Skeletal muscle satellite cell (primary cell): ENCODE results near the gene RAD51B.

Experiments
- H3K27me3 ChIP-seq: 2 replicates; pipeline ENCODE4 v1.7.0; 2013; ENCODE audit warnings: low read length; ENCODE audit not compliant: control insufficient read depth, insufficient read depth
- H3K36me3 ChIP-seq: 2 replicates; pipeline ENCODE4 v1.7.0; 2013; ENCODE audit warnings: mild to moderate bottlenecking, control low read depth, low read length; ENCODE audit not compliant: insufficient read depth
- H3K4me1 ChIP-seq: 2 replicates; pipeline ENCODE4 v1.7.0; 2013; ENCODE audit warnings: low read length; ENCODE audit not compliant: control insufficient read depth, insufficient read depth
- H3K4me2 ChIP-seq: 2 replicates; pipeline ENCODE4 v1.7.0; 2013; ENCODE audit warnings: mild to moderate bottlenecking, low read length
- H3K4me3 ChIP-seq: 2 replicates; pipeline ENCODE4 v1.7.0; 2013; ENCODE audit warnings: low read length
- H3K9ac ChIP-seq: 2 replicates; pipeline ENCODE4 v1.7.0; 2013; ENCODE audit warnings: mild to moderate bottlenecking, low read depth, low read length, moderate library complexity
- H3K9me3 ChIP-seq: replicated peaks from 2 replicates; pipeline ENCODE4 v1.7.0; 2013; ENCODE audit warnings: mild to moderate bottlenecking, control low read depth, low read length

The RAD51B gene

DNA sequence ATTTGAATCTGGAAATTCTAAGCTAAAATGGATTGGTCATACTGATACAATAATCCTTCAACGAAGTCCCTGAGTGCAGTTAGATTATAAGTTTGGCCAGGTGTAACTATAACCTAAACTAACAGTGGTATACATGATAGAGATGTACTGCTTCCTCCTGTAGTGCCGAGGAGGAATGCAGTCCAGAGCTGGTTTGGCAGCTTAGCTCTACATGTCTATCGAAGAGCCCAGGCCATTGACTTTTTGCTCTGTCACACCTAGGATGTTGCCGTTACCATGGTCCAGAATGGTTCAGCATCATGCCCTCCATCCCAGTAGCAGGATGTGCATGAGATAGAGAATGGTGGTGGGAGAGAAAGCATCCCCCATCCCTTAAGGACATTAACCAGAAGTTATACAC is 655.2 kb downstream of the RAD51B start:
- no peaks in the 10 kb centered on the region for H3K9me3 ChIP-seq
- H3K9ac ChIP-seq: no peak overlapping the region
- H3K36me3 ChIP-seq: no peaks in the 10 kb centered on the region
- no peaks in the 10 kb centered on the region for H3K27me3 ChIP-seq
- no peak overlapping the region for H3K4me3 ChIP-seq
- H3K4me1 ChIP-seq: peaks cover 33% of the 10 kb centered on the region
- H3K4me2 ChIP-seq: no peak overlapping the region

DNA sequence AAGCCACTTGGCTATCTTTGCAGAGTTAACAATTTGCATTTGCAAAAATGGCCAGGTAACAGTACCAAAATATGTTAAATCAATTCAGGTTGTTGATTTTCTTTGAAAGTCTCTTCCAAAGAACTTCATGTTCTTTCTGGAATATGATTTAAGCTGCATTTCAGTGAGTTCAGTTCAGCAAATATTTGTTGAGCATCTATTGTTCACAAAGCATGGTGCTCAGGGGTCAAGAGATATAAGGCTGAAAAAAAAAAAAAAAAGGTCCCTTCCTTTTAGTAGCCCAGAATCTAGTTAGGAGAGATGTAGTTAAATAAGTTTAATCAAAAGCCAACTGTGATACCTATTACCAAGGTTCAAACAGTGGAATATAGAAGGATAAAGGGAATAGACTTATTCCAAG is 656.2 kb downstream of the RAD51B start:
- Histone ChIP-seq H3K4me2 (peak overlapping the region; percentile 44), H3K4me1 (peaks cover 25% of the 10 kb centered on the region), H3K4me3 (no peak overlapping the region), H3K9me3 (no peaks in the 10 kb centered on the region), H3K36me3 (no peaks in the 10 kb centered on the region), H3K9ac (peak overlapping the region; percentile 18), H3K27me3 (no peaks in the 10 kb centered on the region)

DNA sequence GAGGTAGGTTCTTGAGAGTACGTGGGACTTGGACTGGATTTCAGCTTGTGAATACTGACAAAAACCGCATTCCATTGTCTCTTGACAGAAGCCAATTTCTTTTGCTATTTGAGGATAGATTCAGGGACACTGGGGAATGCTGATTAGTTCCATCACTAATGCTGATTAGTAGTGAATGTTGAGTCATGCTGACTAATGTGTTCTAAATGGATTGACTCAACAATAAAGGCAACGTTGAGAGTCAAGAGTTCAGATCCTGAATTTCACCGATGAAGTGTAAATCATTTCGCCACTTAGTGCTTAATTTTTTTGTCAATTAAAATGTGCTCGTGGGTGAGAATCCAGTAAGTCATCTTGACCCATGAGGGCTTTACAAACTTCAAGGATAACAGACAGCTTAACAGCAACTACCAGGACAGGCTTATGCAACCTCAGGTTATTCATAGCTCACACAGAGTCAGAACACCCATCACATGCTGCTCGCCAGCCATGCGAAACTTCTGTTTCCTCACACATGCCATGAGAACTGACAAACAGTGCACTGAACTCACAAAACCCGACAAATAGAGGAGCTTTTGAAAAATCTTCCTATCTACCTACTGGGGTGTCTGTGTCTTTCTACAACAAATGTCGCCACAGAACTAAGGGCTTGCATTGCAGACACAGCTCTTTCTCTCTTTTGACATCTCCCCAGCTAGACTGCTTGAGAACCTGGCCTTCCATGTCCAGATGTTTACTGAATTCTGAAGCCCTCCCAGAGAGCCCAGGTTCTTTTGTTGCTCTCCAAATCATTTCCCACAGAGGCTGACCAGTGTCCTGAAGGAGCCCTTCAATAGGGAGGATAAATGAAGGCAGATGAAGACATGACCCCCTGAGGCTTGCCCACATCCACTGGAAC is 656.9 kb downstream of the RAD51B start:
- Histone ChIP-seq H3K36me3 (no peaks in the 10 kb centered on the region), H3K4me3 (peak overlapping the region; percentile 0), H3K9me3 (no peaks in the 10 kb centered on the region), H3K4me2 (peak overlapping the region; percentile 44), H3K4me1 (peaks cover 25% of the 10 kb centered on the region), H3K27me3 (no peaks in the 10 kb centered on the region), H3K9ac (peak overlapping the region; percentile 61)

DNA sequence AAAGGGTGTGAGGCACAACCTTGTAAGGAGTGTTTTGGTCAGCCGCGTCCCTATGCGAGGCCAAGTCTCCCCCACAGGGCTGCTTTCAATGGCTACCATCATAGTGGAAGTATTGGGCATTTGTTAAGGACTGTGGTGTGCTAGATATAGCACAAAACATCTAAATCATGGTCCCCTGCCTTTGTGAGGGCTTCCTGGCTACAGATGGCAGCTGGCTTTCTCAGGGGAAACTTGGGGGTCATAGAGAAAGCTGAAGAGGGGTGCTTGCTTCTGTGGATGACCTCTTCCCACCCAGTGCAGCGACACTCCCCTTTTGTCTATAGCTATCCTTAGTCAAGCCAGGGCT is 657.5 kb downstream of the RAD51B start:
- peak overlapping the region; percentile 44 for H3K4me2 ChIP-seq
- H3K9ac ChIP-seq: peak overlapping the region; percentile 61
- H3K4me1 ChIP-seq: peaks cover 25% of the 10 kb centered on the region
- no peak overlapping the region for H3K4me3 ChIP-seq
- H3K36me3 ChIP-seq: no peaks in the 10 kb centered on the region
- no peaks in the 10 kb centered on the region for H3K27me3 ChIP-seq
- no peaks in the 10 kb centered on the region for H3K9me3 ChIP-seq

DNA sequence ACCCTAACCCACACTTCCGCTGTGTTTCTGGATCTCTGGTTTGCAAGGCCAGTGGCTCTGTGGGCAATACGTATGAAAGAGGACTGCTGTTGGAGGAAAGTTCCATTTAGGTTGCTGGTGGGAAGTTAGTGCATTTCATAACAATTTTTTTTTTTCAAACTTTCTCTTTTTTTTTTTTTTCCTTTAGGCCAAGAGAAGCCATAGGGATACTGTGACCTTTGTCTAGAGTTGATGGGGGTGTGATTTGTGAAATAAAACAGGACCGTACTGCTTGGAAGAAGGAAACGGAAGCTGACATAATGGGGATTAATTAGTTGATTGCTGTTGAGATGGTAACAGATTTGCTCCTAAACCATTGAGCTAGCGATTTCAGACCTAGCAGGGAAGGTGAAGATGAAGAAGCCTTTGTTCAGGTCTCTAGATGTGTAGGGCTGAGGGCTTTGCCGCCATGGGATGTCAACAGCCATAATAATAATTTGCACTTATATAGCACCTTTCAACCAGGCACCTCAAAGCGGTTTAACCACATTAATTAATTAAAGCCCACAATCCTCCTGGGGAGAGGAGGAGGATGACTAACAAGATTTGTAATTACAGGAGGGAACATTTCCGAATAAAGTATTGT is 658.0 kb downstream of the RAD51B start:
- Histone ChIP-seq H3K4me2 (no peak overlapping the region), H3K4me1 (peaks cover 25% of the 10 kb centered on the region), H3K4me3 (no peak overlapping the region), H3K9me3 (no peaks in the 10 kb centered on the region), H3K36me3 (no peaks in the 10 kb centered on the region), H3K27me3 (no peaks in the 10 kb centered on the region), H3K9ac (peak overlapping the region; percentile 61)

DNA sequence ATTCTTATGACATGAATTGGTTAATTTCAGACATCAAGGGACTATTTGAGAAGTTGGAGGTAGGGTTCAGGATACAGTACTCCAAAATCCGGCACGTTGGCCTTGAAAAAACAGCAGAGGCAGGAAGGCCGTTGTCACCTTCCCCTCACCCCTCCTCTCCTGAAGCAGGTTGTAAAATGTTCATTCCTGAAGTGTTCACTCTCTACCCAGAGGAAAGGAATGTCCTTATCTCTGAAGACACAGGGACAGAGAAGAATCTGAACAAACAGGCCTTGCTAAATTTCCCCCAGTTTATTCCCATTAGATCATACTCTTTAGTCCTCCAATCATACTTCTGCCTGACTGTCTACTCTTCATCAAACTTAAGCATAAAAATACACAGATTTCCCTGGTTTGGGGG is 659.7 kb downstream of the RAD51B start:
- H3K4me3 ChIP-seq: no peak overlapping the region
- H3K9me3 ChIP-seq: no peaks in the 10 kb centered on the region
- no peaks in the 10 kb centered on the region for H3K27me3 ChIP-seq
- H3K36me3 ChIP-seq: no peaks in the 10 kb centered on the region
- peaks cover 25% of the 10 kb centered on the region for H3K4me1 ChIP-seq
- H3K4me2 ChIP-seq: no peak overlapping the region
- no peak overlapping the region for H3K9ac ChIP-seq

DNA sequence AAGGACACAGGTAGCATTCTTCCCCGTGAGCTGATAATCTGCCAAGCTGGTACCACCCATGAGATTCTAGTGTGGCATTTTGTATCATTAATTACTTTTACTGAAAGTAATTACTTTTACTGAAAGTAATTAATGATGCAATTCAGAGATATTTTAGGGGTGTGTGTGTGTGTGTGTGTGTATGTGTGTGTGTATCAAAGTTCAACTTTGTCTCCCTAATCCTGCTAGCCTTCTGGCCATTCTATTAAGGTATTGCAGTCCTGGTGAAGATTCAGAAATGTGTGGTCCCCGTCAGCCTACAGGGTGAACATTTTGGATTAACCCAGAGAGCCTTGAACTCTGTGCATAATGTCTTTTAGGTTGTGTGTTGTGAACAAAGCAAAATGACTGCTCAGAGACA is 662.4 kb downstream of the RAD51B start:
- Histone ChIP-seq H3K4me2 (no peak overlapping the region), H3K36me3 (no peaks in the 10 kb centered on the region), H3K9me3 (no peaks in the 10 kb centered on the region), H3K9ac (no peak overlapping the region), H3K4me1 (peaks cover 18% of the 10 kb centered on the region), H3K27me3 (no peaks in the 10 kb centered on the region), H3K4me3 (no peak overlapping the region)

DNA sequence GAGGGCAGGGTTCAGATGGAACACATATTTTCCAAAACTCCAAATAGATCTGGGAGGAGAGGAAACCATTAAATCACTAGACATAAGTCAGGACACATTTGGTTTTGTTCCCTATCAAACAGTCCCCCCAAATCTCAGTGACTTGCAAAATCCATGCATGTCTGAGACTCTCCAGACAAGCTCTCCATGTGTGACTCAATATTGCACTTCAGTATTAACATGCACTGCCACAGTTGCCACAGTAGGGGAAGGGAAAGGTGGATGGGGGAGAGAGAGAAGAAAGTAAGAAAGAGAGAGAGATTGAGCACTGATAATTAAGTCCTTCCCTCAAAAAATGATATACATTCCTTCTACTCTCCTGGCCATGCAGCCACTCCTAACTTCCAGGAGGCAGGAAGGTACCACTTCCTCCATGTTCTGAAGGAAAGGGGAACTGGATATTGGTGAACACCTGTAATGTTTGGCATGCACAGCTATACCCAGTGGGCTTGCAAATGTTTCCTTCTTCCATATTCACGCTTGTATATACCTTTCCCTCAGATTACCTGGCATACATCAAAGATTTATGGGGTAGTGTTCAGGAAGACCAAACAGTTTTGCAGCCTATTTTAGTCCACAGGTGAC is 663.3 kb downstream of the RAD51B start:
- peaks cover 14% of the 10 kb centered on the region for H3K4me1 ChIP-seq
- no peaks in the 10 kb centered on the region for H3K36me3 ChIP-seq
- H3K9me3 ChIP-seq: no peaks in the 10 kb centered on the region
- H3K9ac ChIP-seq: no peak overlapping the region
- no peak overlapping the region for H3K4me3 ChIP-seq
- H3K27me3 ChIP-seq: no peaks in the 10 kb centered on the region
- H3K4me2 ChIP-seq: no peak overlapping the region

DNA sequence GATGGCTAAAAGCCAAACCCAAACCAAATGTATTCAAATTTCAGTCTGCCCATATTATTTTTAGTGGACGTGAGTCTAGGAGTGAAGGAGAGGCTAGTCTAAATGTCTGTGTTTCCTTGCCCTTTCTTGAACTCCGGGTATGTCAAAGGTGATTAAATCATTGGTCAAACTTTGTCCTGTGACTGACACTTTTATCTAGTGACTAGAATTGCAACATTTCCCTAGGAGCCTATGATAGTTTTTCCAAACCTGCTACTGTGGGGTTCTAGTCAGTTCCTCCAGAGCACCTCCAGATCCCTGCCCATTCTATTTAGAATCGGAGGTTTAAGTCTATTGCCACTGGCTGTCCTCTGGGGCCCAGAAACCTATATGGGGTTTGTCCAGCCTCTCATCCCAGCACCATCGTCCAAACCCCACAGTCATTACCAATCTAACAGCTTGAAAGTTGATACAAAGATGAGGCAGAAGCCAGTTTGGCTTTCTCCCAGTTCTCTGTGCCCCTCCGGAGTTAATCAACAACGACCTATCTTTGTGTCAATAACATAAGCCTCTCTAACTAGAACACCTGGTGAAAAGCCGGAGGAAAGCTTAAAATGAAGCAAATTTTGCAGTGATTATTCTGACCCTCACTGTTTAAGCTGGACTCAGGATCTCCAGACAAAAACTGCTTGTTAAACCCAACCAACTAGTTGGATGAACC is 666.6 kb downstream of the RAD51B start:
- H3K27me3 ChIP-seq: no peaks in the 10 kb centered on the region

DNA sequence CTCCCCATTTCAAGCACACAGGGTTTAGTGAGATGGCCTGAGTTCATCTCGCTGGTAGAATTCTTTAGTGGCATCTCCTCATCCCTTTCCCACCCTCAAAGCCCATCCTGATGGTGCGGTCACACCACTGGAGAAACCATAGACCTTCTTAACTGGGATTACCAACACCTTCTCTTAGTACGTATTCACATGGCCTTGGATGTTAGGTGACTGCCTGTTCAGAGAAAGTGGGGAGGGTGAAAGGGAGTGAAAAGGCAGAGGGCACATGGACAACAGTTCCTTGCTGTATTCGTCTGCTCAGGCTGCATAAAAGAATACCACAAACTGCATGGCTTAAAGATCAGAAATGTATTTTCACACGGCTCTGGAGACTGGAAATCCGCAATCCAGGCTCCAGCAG is 667.2 kb downstream of the RAD51B start:
- Histone ChIP-seq H3K36me3 (no peaks in the 10 kb centered on the region), H3K9me3 (no peaks in the 10 kb centered on the region), H3K4me2 (no peak overlapping the region), H3K27me3 (no peaks in the 10 kb centered on the region), H3K9ac (no peak overlapping the region), H3K4me1 (peaks cover 19% of the 10 kb centered on the region), H3K4me3 (no peak overlapping the region)

More for the DNA sequence above, 666.6 kb downstream of the RAD51B start:
- H3K36me3 ChIP-seq: no peaks in the 10 kb centered on the region
- H3K9ac ChIP-seq: no peak overlapping the region
- no peak overlapping the region for H3K4me3 ChIP-seq
- no peak overlapping the region for H3K4me2 ChIP-seq
- peaks cover 19% of the 10 kb centered on the region for H3K4me1 ChIP-seq
- H3K9me3 ChIP-seq: no peaks in the 10 kb centered on the region

DNA sequence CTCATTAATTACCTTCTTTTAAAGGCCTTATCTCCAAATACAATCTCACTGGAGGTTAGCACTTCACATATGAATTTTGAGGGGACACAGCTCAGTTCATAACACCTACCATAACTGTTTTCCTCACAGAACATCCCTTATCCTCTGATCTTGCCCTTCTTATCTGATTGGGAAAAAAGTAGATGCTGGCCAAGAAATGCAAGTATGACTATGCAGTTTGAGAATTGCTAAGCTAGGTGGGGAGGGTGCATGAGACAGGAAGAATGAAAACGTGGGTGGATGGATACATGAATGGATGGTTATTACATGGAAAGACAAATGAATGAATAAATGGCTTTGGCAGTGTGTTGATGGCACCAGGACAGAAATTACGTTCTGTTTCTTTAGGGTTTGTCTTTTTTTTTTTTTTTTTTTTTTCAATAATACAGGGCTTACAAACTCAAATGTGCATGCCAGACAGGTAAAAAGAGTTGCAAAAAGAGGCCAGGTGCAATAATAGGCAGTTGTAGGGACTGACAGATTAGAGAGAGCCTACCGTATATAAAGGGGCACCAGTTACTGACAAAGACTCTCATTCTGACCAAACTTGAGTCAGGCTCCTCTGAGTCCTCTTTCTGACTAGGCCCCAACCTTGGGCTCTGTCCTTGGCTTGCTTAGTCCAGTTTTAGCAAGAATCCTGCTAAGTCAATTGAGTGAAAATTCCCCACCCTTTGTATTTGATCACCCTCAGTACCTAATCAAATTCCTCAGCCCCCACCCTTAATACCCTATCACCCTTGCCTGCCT is 668.4 kb downstream of the RAD51B start:
- Histone ChIP-seq H3K27me3 (no peaks in the 10 kb centered on the region), H3K9me3 (no peaks in the 10 kb centered on the region), H3K36me3 (no peaks in the 10 kb centered on the region), H3K4me2 (no peak overlapping the region), H3K9ac (no peak overlapping the region), H3K4me1 (peaks cover 19% of the 10 kb centered on the region), H3K4me3 (no peak overlapping the region)
